Measurements from ENCODE around the gene SWT1. TPM values are rescaled to one million over a fixed set of nuclear protein-coding genes. Genes with fewer than 3 reads are reported as not detected.

The SWT1 gene
- total and polyA plus RNA-seq, 2 experiments from 2014 or later = 1.6 to 2.8 TPM

DNA sequence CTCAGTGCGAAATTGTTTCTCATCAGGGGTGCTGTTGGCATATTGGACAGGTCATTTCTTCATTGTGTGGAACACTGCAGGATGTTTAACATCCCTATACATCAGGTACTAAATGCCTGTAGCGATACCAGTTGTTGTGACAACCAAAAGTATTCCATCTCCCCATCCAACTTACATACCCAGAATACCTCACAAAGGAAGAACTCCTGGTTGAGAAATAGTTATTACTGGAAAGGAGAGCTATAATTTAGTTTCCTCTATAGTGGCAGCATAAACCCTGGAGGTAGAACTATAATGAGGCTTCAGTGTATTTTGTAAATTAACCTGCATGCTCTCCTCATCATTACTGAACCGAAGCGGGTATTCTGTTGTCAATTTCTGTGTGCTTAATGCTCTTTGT, 115.0 kb downstream of the SWT1 start:
- WGBS, 2 experiments (ENCODE audit: low coverage in 1 of 2, low lambda C conversion rate in 2 of 2, missing lambda C conversion rate in 2 of 2) = 99 to 100% methylated on average over 4 of the region's 4 CpGs
- TF ChIP-seq EZH2phosphoT487 (IDR thresholded peaks at IDR 0.05; ENCODE audit: insufficient read depth, low read depth) (no peak), EZH2 (IDR thresholded peaks at IDR 0.05; ENCODE audit: insufficient read depth, poor library complexity, severe bottlenecking) (no peak)
- no peak for DNase-seq
- Histone ChIP-seq H4K20me1 (ENCODE audit: insufficient read depth) (no peaks in the 10 kb centered on the region), H2AFZ (no peak overlapping the region), H3K79me2 (ENCODE audit: insufficient read depth) (no peaks in the 10 kb centered on the region), H3K27me3 (replicated peaks; ENCODE audit: insufficient read depth) (no peaks in the 10 kb centered on the region), H3K4me1 (ENCODE audit: insufficient read depth) (no peaks in the 10 kb centered on the region; the same call in 1 of the 2 replicates), H3K9me3 (ENCODE audit: low read depth) (no peaks in the 10 kb centered on the region), H3K4me2 (ENCODE audit: unreplicated experiment) (no peak overlapping the region), H3F3A (ENCODE audit: insufficient read depth) (no peaks in the 10 kb centered on the region), H3K9ac (no peak overlapping the region), H3K36me3 (ENCODE audit: low read depth) (no peaks in the 10 kb centered on the region), H3K9me2 (ENCODE audit: insufficient read depth) (no peaks in the 10 kb centered on the region), H3K27ac (no peak overlapping the region), H3K4me3 (no peak overlapping the region)
- in situ Hi-C loops (cut with MboI) = no loop called here

DNA sequence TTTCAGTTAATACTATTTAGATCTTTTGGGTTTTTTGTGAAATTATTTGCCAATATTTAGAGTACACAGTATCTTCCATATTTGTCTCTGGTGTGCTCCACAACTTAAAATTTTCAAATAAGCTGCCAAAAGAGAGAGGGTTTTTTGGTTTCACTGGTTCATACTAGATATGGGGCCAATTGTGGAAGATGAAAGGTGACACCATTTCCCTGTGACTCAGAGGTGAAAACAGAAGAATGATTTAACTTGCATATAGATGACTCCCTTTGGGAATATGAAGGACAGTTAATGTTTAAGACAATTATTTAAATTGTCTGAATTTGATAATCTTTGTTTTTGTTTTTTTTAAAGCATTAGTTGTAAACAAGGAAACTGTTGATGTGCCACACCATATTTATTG, 122.6 kb downstream of the SWT1 start:
- H3K27me3 ChIP-seq (replicated peaks; ENCODE audit: insufficient read depth) = no peaks in the 10 kb centered on the region
- no peaks in the 10 kb centered on the region for H3K9me2 ChIP-seq (ENCODE audit: insufficient read depth)
- H3K36me3 ChIP-seq (ENCODE audit: low read depth) = no peaks in the 10 kb centered on the region
- H3K4me3 ChIP-seq = no peak overlapping the region
- no peak overlapping the region for H3K27ac ChIP-seq
- peaks cover 7% of the 10 kb centered on the region; the same call in 1 of the 2 replicates for H3K4me1 ChIP-seq (ENCODE audit: insufficient read depth)
- TF ChIP-seq EZH2 (IDR thresholded peaks at IDR 0.05; ENCODE audit: insufficient read depth, poor library complexity, severe bottlenecking) (no peak), EZH2phosphoT487 (IDR thresholded peaks at IDR 0.05; ENCODE audit: insufficient read depth, low read depth) (no peak)
- no peak overlapping the region for H3K9ac ChIP-seq
- no peaks in the 10 kb centered on the region for H3K79me2 ChIP-seq (ENCODE audit: insufficient read depth)
- in situ Hi-C loops (cut with MboI) = no loop called here
- no peaks in the 10 kb centered on the region for H4K20me1 ChIP-seq (ENCODE audit: insufficient read depth)
- no peaks in the 10 kb centered on the region for H3F3A ChIP-seq (ENCODE audit: insufficient read depth)
- H3K4me2 ChIP-seq (ENCODE audit: unreplicated experiment) = no peak overlapping the region
- DNase-seq = peak; percentile 38
- no peaks in the 10 kb centered on the region for H3K9me3 ChIP-seq (ENCODE audit: low read depth)
- no peak overlapping the region for H2AFZ ChIP-seq

DNA sequence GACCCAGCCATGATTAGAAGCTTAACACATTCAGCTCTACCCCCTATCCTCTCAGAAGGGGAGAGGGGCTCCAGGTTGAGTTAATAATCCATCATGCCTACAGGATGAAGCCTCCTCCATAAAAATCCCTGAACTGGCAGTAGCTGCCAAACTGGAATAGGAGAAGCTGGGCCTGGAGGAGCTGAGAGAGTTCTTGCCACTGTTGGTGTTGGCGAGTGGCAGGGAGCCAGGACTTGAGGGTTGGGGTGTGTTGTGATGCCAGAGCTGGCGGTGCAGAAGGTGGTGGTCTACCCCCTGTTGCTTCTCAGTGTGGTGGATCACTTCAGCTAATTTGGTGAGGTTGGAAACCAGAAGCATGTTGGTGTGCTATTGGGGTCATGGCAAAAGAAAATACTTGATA, 123.6 kb downstream of the SWT1 start:
- no peaks in the 10 kb centered on the region for H3K36me3 ChIP-seq (ENCODE audit: low read depth)
- H3K9me3 ChIP-seq (ENCODE audit: low read depth) = no peaks in the 10 kb centered on the region
- H3K4me1 ChIP-seq (ENCODE audit: insufficient read depth) = peaks cover 7% of the 10 kb centered on the region; the same call in 1 of the 2 replicates
- no peaks in the 10 kb centered on the region for H3K79me2 ChIP-seq (ENCODE audit: insufficient read depth)
- no peaks in the 10 kb centered on the region for H3K27me3 ChIP-seq (replicated peaks; ENCODE audit: insufficient read depth)
- no peak overlapping the region for H3K27ac ChIP-seq
- DNase-seq = no peak
- 92 to 98% methylated on average over 2 of the region's 2 CpGs for WGBS, 2 experiments (ENCODE audit: low coverage in 1 of 2, low lambda C conversion rate in 2 of 2, missing lambda C conversion rate in 2 of 2)
- H3K4me2 ChIP-seq (ENCODE audit: unreplicated experiment) = no peak overlapping the region
- no peak overlapping the region for H3K9ac ChIP-seq
- H3K9me2 ChIP-seq (ENCODE audit: insufficient read depth) = no peaks in the 10 kb centered on the region
- H4K20me1 ChIP-seq (ENCODE audit: insufficient read depth) = no peaks in the 10 kb centered on the region
- H3F3A ChIP-seq (ENCODE audit: insufficient read depth) = 0 out of 2 replicates have a peak, but pooled peaks cover 2% of the 10 kb centered on the region
- in situ Hi-C loops (cut with MboI) = no loop called here
- no peak overlapping the region for H3K4me3 ChIP-seq
- TF ChIP-seq EZH2 (IDR thresholded peaks at IDR 0.05; ENCODE audit: insufficient read depth, poor library complexity, severe bottlenecking) (no peak), EZH2phosphoT487 (IDR thresholded peaks at IDR 0.05; ENCODE audit: insufficient read depth, low read depth) (no peak)
- no peak overlapping the region for H2AFZ ChIP-seq

DNA sequence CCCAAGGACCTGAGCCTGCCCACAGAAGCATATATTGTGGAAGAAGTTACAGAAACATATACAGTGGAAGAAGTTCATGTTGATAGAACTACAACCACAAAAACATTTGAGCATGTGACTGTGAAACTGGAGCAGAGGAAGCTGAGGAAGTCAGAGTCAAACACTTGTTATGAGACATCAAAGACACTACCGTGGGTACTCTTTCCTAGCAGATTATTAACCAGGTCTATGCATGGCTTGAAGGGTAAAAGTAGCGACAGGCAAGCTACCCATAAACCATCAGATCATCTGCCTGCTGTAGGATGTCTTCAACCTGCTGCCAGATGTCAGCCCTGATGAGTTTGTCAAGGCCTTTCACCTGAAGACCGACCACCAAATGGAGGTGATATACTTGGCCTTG, 124.3 kb downstream of the SWT1 start:
- in situ Hi-C loops (cut with MboI) = no loop called here
- Histone ChIP-seq H2AFZ (no peak overlapping the region), H3K9me3 (ENCODE audit: low read depth) (no peaks in the 10 kb centered on the region), H3K9ac (no peak overlapping the region), H3F3A (ENCODE audit: insufficient read depth) (0 out of 2 replicates have a peak, but pooled peaks cover 8% of the 10 kb centered on the region), H3K4me2 (ENCODE audit: unreplicated experiment) (no peak overlapping the region), H3K36me3 (ENCODE audit: low read depth) (no peaks in the 10 kb centered on the region), H3K4me1 (ENCODE audit: insufficient read depth) (peaks cover 7% of the 10 kb centered on the region; the same call in 1 of the 2 replicates), H3K9me2 (ENCODE audit: insufficient read depth) (no peaks in the 10 kb centered on the region), H4K20me1 (ENCODE audit: insufficient read depth) (no peaks in the 10 kb centered on the region), H3K27me3 (replicated peaks; ENCODE audit: insufficient read depth) (no peaks in the 10 kb centered on the region), H3K4me3 (no peak overlapping the region), H3K27ac (no peak overlapping the region), H3K79me2 (ENCODE audit: insufficient read depth) (no peaks in the 10 kb centered on the region)
- DNase-seq = no peak
- TF ChIP-seq EZH2 (IDR thresholded peaks at IDR 0.05; ENCODE audit: insufficient read depth, poor library complexity, severe bottlenecking) = no peak
- 89 to 98% methylated on average over 3 of the region's 3 CpGs for WGBS, 2 experiments (ENCODE audit: low coverage in 1 of 2, low lambda C conversion rate in 2 of 2, missing lambda C conversion rate in 2 of 2)

DNA sequence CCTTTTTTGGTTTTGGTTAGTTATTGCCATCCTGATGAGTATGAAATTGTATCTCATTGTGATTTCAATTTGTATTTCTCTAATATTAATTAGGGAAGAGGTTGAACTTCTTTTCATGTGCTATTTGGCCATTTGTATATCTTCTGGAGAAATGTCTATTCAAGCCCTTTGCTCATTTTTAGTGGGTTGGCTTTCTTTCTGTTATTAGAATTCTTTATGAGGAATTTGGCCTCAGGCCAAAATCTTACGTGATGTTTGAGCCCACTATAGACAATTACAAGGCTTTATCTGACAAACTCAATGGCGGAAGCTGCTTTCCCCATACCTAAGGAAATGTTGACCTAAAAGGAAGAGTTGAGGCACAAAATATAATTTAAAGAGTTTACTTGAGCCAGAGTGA, 127.1 kb downstream of the SWT1 start:
- Histone ChIP-seq H3K4me3 (no peak overlapping the region), H3K9me2 (ENCODE audit: insufficient read depth) (no peaks in the 10 kb centered on the region), H3K9me3 (ENCODE audit: low read depth) (no peaks in the 10 kb centered on the region), H3K27me3 (replicated peaks; ENCODE audit: insufficient read depth) (no peaks in the 10 kb centered on the region), H4K20me1 (ENCODE audit: insufficient read depth) (no peaks in the 10 kb centered on the region), H3K27ac (no peak overlapping the region), H3K4me2 (ENCODE audit: unreplicated experiment) (no peak overlapping the region), H3K79me2 (ENCODE audit: insufficient read depth) (no peaks in the 10 kb centered on the region), H3K36me3 (ENCODE audit: low read depth) (no peaks in the 10 kb centered on the region), H3F3A (ENCODE audit: insufficient read depth) (peaks cover 8% of the 10 kb centered on the region; the same call in 1 of the 2 replicates), H2AFZ (no peak overlapping the region), H3K4me1 (ENCODE audit: insufficient read depth) (peaks cover 7% of the 10 kb centered on the region; the same call in 1 of the 2 replicates), H3K9ac (no peak overlapping the region)
- in situ Hi-C loops (cut with MboI) = no loop called here
- TF ChIP-seq EZH2 (IDR thresholded peaks at IDR 0.05; ENCODE audit: insufficient read depth, poor library complexity, severe bottlenecking) (no peak), EZH2phosphoT487 (IDR thresholded peaks at IDR 0.05; ENCODE audit: insufficient read depth, low read depth) (no peak)
- DNase-seq = no peak
- 94 to 96% methylated on average over 2 of the region's 2 CpGs for WGBS, 2 experiments (ENCODE audit: low coverage in 1 of 2, low lambda C conversion rate in 2 of 2, missing lambda C conversion rate in 2 of 2)

Data from GM23248 (cell line).